HuH-7.5 (cell line): ENCODE measurements around the gene PEPD.

Experiments used
- DNase-seq: peaks from one replicate; pipeline ENCODE4 v3.0.0; 2011; ENCODE audit warnings: low spot score

The PEPD gene

GRCh38 chr19:33381101-33381500 lies 140.5 kb downstream of the PEPD start:
- no peak for DNase-seq

- no peak for DNase-seq
These were observed 142.3 kb downstream of the PEPD start for GRCh38 chr19:33379151-33379829.

- no peak for DNase-seq
These were observed 143.8 kb downstream of the PEPD start for GRCh38 chr19:33377586-33378475.

GRCh38 chr19:33376941-33377557 lies 144.5 kb downstream of the PEPD start:
- DNase-seq, result no peak

GRCh38 chr19:33376423-33376822 lies 145.2 kb downstream of the PEPD start:
- no peak for DNase-seq

- no peak for DNase-seq
These were observed 145.8 kb downstream of the PEPD start for GRCh38 chr19:33375837-33376159.

GRCh38 chr19:33375156-33375836 lies 146.3 kb downstream of the PEPD start:
- DNase-seq, result no peak

- DNase-seq, result no peak
These were observed 147.3 kb downstream of the PEPD start for GRCh38 chr19:33374236-33374714.

GRCh38 chr19:33373453-33374235 lies 147.9 kb downstream of the PEPD start, which contains the start of gene CEBPG:
Gene CEBPG (plus strand): TSS chr19:33373709. CDS start chr19:33379240, 5,531 bp downstream.
- peak; percentile 97 for DNase-seq

GRCh38 chr19:33370783-33371182 lies 150.8 kb downstream of the PEPD start:
- DNase-seq, result no peak

GRCh38 chr19:33368074-33368864 lies 153.3 kb downstream of the PEPD start:
- DNase-seq, result no peak

- DNase-seq, result no peak
These were observed 154.7 kb downstream of the PEPD start for GRCh38 chr19:33366897-33367296.

GRCh38 chr19:33366127-33366526 lies 155.5 kb downstream of the PEPD start:
- DNase-seq, result no peak

- DNase-seq, result no peak
These were observed 155.9 kb downstream of the PEPD start for GRCh38 chr19:33365691-33366090.

- no peak for DNase-seq
These were observed 158.1 kb downstream of the PEPD start for GRCh38 chr19:33363476-33363875.

- no peak for DNase-seq
These were observed 158.9 kb downstream of the PEPD start for GRCh38 chr19:33362508-33363228.

GRCh38 chr19:33359581-33359980 lies 162.0 kb downstream of the PEPD start:
- no peak for DNase-seq

GRCh38 chr19:33358408-33358807 lies 163.2 kb downstream of the PEPD start:
- DNase-seq, result no peak

GRCh38 chr19:33357556-33357955 lies 164.0 kb downstream of the PEPD start:
- no peak for DNase-seq

- DNase-seq, result no peak
These were observed 166.1 kb downstream of the PEPD start for GRCh38 chr19:33355535-33355934.
